Measurements from ENCODE around the gene IRGQ. TPM values are rescaled to one million over a fixed set of nuclear protein-coding genes. Genes with fewer than 3 reads are reported as not detected.

The IRGQ gene
- total RNA-seq, 1 donor from 2014 or later, result 27.4 TPM

DNA sequence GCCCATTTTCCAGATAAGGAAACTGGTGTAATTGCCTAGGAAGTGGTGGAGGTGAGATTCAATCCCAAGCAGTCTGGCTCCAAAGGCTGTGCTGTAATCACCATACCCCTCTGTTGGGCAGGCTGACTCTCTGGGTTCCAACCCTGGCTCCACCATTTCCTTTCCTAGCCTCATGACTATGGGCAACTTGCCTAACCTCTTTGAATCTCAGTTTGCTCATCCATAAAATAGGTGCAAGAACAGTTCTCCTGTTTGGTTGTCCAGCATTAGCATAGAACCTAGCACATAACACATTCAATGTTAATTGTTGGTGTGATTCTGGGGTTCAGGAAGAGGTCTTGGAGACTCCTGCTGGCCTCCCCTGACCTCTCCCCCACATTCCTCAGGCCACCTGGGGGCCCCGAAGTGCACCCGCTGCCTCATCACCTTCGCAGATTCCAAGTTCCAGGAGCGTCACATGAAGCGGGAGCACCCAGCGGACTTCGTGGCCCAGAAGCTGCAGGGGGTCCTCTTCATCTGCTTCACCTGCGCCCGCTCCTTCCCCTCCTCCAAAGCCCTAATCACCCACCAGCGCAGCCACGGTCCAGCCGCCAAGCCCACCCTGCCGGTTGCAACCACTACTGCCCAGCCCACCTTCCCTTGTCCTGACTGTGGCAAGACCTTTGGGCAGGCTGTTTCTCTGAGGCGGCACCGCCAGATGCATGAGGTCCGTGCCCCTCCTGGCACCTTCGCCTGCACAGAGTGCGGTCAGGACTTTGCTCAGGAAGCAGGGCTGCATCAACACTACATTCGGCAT is 2.7 kb upstream of the IRGQ start:
- Histone ChIP-seq H4K20me1 (ENCODE audit: low read depth) (peaks cover 10% of the 10 kb centered on the region), H3K4me1 (no peaks in the 10 kb centered on the region), H3K4me2 (no peak overlapping the region), H3K27ac (no peak overlapping the region), H3K27me3 (no peaks in the 10 kb centered on the region), H3F3A (ENCODE audit: low read depth) (peaks cover 25% of the 10 kb centered on the region), H2AFZ (replicated peaks) (no peak overlapping the region), H3K9me3 (ENCODE audit: low read depth) (no peaks in the 10 kb centered on the region), H3K9ac (no peak overlapping the region), H3K4me3 (no peak overlapping the region), H3K36me3 (no peaks in the 10 kb centered on the region), H3K79me2 (ENCODE audit: low read depth) (peaks cover 40% of the 10 kb centered on the region)
- no peak for DNase-seq (ENCODE audit: low spot score)
- H3K4me3 Mint-ChIP-seq, result peak overlapping the region; percentile 93
- no peaks in the 10 kb centered on the region for H3K9me3 Mint-ChIP-seq
- TF ChIP-seq EZH2phosphoT487 (IDR thresholded peaks at IDR 0.05) (no peak), EZH2 (IDR thresholded peaks at IDR 0.05) (no peak)
- TF ChIP-seq, protein P1, sequence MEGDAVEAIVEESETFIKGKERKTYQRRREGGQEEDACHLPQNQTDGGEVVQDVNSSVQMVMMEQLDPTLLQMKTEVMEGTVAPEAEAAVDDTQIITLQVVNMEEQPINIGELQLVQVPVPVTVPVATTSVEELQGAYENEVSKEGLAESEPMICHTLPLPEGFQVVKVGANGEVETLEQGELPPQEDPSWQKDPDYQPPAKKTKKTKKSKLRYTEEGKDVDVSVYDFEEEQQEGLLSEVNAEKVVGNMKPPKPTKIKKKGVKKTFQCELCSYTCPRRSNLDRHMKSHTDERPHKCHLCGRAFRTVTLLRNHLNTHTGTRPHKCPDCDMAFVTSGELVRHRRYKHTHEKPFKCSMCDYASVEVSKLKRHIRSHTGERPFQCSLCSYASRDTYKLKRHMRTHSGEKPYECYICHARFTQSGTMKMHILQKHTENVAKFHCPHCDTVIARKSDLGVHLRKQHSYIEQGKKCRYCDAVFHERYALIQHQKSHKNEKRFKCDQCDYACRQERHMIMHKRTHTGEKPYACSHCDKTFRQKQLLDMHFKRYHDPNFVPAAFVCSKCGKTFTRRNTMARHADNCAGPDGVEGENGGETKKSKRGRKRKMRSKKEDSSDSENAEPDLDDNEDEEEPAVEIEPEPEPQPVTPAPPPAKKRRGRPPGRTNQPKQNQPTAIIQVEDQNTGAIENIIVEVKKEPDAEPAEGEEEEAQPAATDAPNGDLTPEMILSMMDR (IDR thresholded peaks at IDR 0.05), result no peak
- no peak overlapping the region for H3K27ac Mint-ChIP-seq
- peaks cover 20% of the 10 kb centered on the region for H3K4me1 Mint-ChIP-seq
- peaks cover 8% of the 10 kb centered on the region for H3K27me3 Mint-ChIP-seq (ENCODE audit: insufficient read depth, low read depth)
- H3K36me3 Mint-ChIP-seq, result peaks cover 3% of the 10 kb centered on the region

DNA sequence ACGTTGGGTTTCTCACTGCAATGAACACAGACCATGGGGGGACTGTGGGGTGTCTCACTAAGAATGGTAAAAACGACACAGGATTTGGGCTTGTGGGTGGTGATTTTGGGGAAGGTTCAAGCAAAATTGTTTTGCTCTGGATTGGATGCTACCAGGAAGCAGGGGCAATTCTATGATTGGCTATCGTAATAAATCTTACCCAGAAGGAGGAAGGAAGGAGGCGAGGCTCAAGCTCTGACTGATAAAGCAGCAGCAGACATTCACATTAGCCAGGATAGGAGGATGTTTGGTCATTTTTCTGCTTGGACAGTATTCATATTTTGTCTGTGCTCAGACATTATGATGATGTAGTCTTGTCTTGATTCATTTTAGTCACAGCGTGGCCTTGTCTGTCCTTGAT is 1.9 kb upstream of the IRGQ start:
- Histone ChIP-seq H3K9ac (peak overlapping the region; percentile 10), H3K4me2 (peak overlapping the region; percentile 83), H3K4me3 (peak overlapping the region; percentile 62), H3K4me1 (no peaks in the 10 kb centered on the region), H3K9me3 (ENCODE audit: low read depth) (no peaks in the 10 kb centered on the region), H3K27ac (no peak overlapping the region), H2AFZ (replicated peaks) (no peak overlapping the region), H3K36me3 (no peaks in the 10 kb centered on the region), H3K79me2 (ENCODE audit: low read depth) (peaks cover 45% of the 10 kb centered on the region), H4K20me1 (ENCODE audit: low read depth) (peaks cover 16% of the 10 kb centered on the region), H3F3A (ENCODE audit: low read depth) (peaks cover 25% of the 10 kb centered on the region), H3K27me3 (no peaks in the 10 kb centered on the region)
- Mint-ChIP-seq H3K27me3 (ENCODE audit: insufficient read depth, low read depth) (peaks cover 12% of the 10 kb centered on the region), H3K36me3 (peaks cover 7% of the 10 kb centered on the region), H3K4me3 (peak overlapping the region; percentile 93), H3K4me1 (peaks cover 25% of the 10 kb centered on the region), H3K27ac (no peak overlapping the region), H3K9me3 (no peaks in the 10 kb centered on the region)
- DNase-seq (ENCODE audit: low spot score), result no peak
- TF ChIP-seq EZH2 (IDR thresholded peaks at IDR 0.05), result no peak
- TF ChIP-seq, protein P1 (IDR thresholded peaks at IDR 0.05), result no peak
- no peak for TF ChIP-seq EZH2phosphoT487 (IDR thresholded peaks at IDR 0.05)

DNA sequence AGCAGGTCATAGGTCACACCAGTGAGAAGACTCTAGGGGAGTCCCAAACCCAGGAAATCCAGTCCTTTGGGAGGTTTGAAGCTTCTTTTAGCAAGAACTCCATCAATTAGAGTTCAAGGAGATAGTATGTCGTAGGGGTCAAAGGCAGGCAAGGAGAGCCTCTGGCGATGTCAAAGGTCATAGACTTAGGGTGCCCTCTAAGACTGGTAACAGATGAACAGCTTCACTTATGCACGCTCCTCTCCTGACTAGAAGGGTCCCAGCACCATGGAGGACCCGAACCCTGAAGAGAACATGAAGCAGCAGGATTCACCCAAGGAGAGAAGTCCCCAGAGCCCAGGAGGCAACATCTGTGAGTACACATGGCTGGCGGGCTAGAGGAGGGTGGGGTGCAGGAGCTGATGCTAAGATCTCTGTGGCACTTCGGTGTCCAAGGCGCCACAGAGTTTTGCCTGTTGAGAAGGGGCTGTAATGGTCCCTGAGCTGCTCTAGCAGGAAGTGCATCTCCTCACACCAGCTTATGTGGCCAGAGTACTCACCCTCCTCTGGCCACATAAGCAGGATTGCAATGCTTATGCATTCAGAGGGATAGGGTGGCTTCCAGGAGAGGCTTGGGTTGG is 1.0 kb upstream of the IRGQ start:
- Histone ChIP-seq H3K79me2 (ENCODE audit: low read depth) (peaks cover 45% of the 10 kb centered on the region), H3K9me3 (ENCODE audit: low read depth) (no peaks in the 10 kb centered on the region), H3K4me3 (peak overlapping the region; percentile 62), H3K27ac (peak overlapping the region; percentile 100), H3K4me1 (no peaks in the 10 kb centered on the region), H3K36me3 (no peaks in the 10 kb centered on the region), H3F3A (ENCODE audit: low read depth) (peaks cover 25% of the 10 kb centered on the region), H3K27me3 (no peaks in the 10 kb centered on the region), H3K4me2 (peak overlapping the region; percentile 83), H4K20me1 (ENCODE audit: low read depth) (peaks cover 16% of the 10 kb centered on the region), H3K9ac (peak overlapping the region; percentile 97), H2AFZ (replicated peaks) (peak overlapping the region; percentile 85)
- H3K27ac Mint-ChIP-seq, result peak overlapping the region; percentile 100
- no peaks in the 10 kb centered on the region for H3K9me3 Mint-ChIP-seq
- H3K4me1 Mint-ChIP-seq, result peaks cover 25% of the 10 kb centered on the region
- peak; percentile 18 for DNase-seq (ENCODE audit: low spot score)
- peak overlapping the region; percentile 93 for H3K4me3 Mint-ChIP-seq
- no peak for TF ChIP-seq EZH2 (IDR thresholded peaks at IDR 0.05)
- TF ChIP-seq, protein P1 (IDR thresholded peaks at IDR 0.05), result no peak
- no peak for TF ChIP-seq EZH2phosphoT487 (IDR thresholded peaks at IDR 0.05)
- peaks cover 14% of the 10 kb centered on the region for H3K27me3 Mint-ChIP-seq (ENCODE audit: insufficient read depth, low read depth)
- peaks cover 10% of the 10 kb centered on the region for H3K36me3 Mint-ChIP-seq
